Mesendoderm (in vitro differentiated cells): ENCODE measurements around the gene ZBTB17.

Source experiments
- DNase-seq: peaks from one replicate; pipeline ENCODE4 v3.0.0; 2013
- H2AK5ac ChIP-seq: 2 replicates; pipeline ENCODE4 v1.6.1; 2013; ENCODE audit warnings: low read length, inconsistent platforms
- H2BK120ac ChIP-seq: 2 replicates; pipeline ENCODE4 v1.6.1; 2013; ENCODE audit warnings: low read depth, mild to moderate bottlenecking, low read length, moderate library complexity, mixed read lengths
- H2BK15ac ChIP-seq: replicated peaks from 2 replicates; pipeline ENCODE4 v1.6.1; 2013; ENCODE audit warnings: low read depth, mild to moderate bottlenecking, moderate library complexity
- H2BK5ac ChIP-seq: 2 replicates; pipeline ENCODE4 v1.6.1; 2013; ENCODE audit warnings: low read length, inconsistent platforms
- H3K18ac ChIP-seq: 2 replicates; pipeline ENCODE4 v1.6.1; 2013; ENCODE audit warnings: mild to moderate bottlenecking, low read length, mixed read lengths
- H3K23ac ChIP-seq: one replicate; pipeline ENCODE4 v1.6.1; 2013; ENCODE audit warnings: low read length
- H3K27ac ChIP-seq: 2 replicates; pipeline ENCODE4 v1.5.1; 2013; ENCODE audit warnings: low read depth, mild to moderate bottlenecking, inconsistent platforms, low read length, moderate library complexity
- H3K27me3 ChIP-seq: 2 replicates; pipeline ENCODE4 v1.6.1; 2013; ENCODE audit warnings: low read length, control low read depth, mild to moderate bottlenecking, inconsistent platforms; ENCODE audit not compliant: insufficient read depth, poor library complexity
- H3K36me3 ChIP-seq: 2 replicates; pipeline ENCODE4 v1.6.1; 2013; ENCODE audit warnings: low read length, inconsistent platforms; ENCODE audit not compliant: control insufficient read depth, insufficient read depth
- H3K4ac ChIP-seq: one replicate; pipeline ENCODE4 v1.6.1; 2013; ENCODE audit warnings: low read depth, mild to moderate bottlenecking, low read length, moderate library complexity
- H3K4me1 ChIP-seq: 2 replicates; pipeline ENCODE4 v1.6.1; 2013; ENCODE audit warnings: low read depth, low read length, inconsistent platforms; ENCODE audit not compliant: control insufficient read depth
- H3K4me2 ChIP-seq: 2 replicates; pipeline ENCODE4 v1.6.1; 2013; ENCODE audit warnings: low read length
- H3K4me3 ChIP-seq: 2 replicates; pipeline ENCODE4 v1.5.1; 2013; ENCODE audit warnings: mild to moderate bottlenecking, low read length
- H3K56ac ChIP-seq: one replicate; pipeline ENCODE4 v1.6.1; 2013; ENCODE audit warnings: low read length
- H3K79me1 ChIP-seq: 2 replicates; pipeline ENCODE4 v1.6.1; 2013; ENCODE audit warnings: low read length, inconsistent platforms
- H3K79me2 ChIP-seq: 2 replicates; pipeline ENCODE4 v1.6.1; 2013; ENCODE audit warnings: mild to moderate bottlenecking, low read length; ENCODE audit not compliant: control insufficient read depth, insufficient read depth
- H3K9ac ChIP-seq: 2 replicates; pipeline ENCODE4 v1.6.1; 2013; ENCODE audit warnings: low read length, inconsistent platforms
- H4K5ac ChIP-seq: one replicate; pipeline ENCODE4 v1.6.1; 2013; ENCODE audit warnings: low read length
- H4K8ac ChIP-seq: one replicate; pipeline ENCODE4 v1.6.1; 2013; ENCODE audit warnings: low read depth, mild to moderate bottlenecking, control low read depth, low read length, moderate library complexity
- WGBS: extraction: QIAGEN DNeasy Blood & Tissue Kit; methylation state at CpG from one replicate; pipeline ENCODE4 v1.1.7; 2013; ENCODE audit warnings: low lambda C conversion rate, missing lambda C conversion rate; ENCODE audit not compliant: insufficient coverage; ENCODE audit errors: extremely low coverage; 5-methylcytosine and 5-hydroxymethylcytosine counted together

ZBTB17 gene

GRCh38 chr1:15963968-15964648, 11.8 kb downstream of the ZBTB17 start:
- Histone ChIP-seq H3K4me1 (no peaks in the 10 kb centered on the region), H3K36me3 (peaks cover 2% of the 10 kb centered on the region), H2BK15ac (no peak overlapping the region), H3K18ac (no peak overlapping the region), H3K27ac (no peak overlapping the region), H3K79me1 (peaks cover 4% of the 10 kb centered on the region), H2BK5ac (no peak overlapping the region), H3K4me2 (no peak overlapping the region), H3K9ac (no peak overlapping the region), H2BK120ac (no peak overlapping the region), H4K8ac (no peak overlapping the region), H3K79me2 (no peaks in the 10 kb centered on the region), H3K23ac (no peak overlapping the region), H2AK5ac (no peak overlapping the region), H3K4me3 (no peak overlapping the region), H3K4ac (no peak overlapping the region), H3K56ac (no peak overlapping the region), H4K5ac (no peak overlapping the region), H3K27me3 (no peaks in the 10 kb centered on the region)
- WGBS: no CpG with 5 or more reads among the region's 10 CpGs
- DNase-seq: no peak

DNA sequence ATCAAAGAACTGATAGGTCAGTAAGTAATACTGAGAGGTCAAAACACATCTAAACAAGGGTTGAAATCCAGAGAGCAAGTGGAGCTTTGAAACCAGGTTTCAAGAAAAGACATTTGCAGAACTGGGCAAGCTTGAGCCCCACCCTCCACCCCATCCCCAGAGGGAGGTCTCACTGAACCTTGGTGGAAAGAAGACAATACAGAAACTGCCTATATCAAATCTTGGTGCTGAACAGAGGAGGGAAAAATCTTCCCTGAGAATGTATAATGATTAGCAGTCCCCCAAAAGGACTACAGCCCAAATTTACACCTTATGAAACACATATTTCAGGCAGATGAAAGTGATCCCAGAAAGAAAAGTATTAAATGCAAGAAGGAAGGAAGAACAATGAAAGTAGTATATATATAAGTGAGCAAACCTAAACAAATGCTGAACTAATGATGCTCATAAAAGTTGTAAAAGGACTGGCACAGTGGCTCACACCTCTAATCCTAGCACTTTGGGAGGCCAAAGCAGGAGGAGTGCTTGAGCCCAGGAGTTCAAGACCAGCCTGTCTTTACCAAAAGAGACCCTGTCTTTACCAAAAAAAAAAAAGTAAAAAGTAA, 12.4 kb downstream of the ZBTB17 start:
- no peak for DNase-seq
- Histone ChIP-seq H3K23ac (no peak overlapping the region), H3K79me1 (peaks cover 4% of the 10 kb centered on the region), H3K9ac (no peak overlapping the region), H3K4me2 (no peak overlapping the region), H3K18ac (no peak overlapping the region), H3K4me1 (no peaks in the 10 kb centered on the region), H4K5ac (no peak overlapping the region), H3K4me3 (no peak overlapping the region), H3K79me2 (no peaks in the 10 kb centered on the region), H3K27ac (no peak overlapping the region), H2AK5ac (no peak overlapping the region), H2BK5ac (no peak overlapping the region), H3K27me3 (no peaks in the 10 kb centered on the region), H3K56ac (no peak overlapping the region), H3K4ac (no peak overlapping the region), H2BK15ac (no peak overlapping the region), H2BK120ac (no peak overlapping the region), H4K8ac (no peak overlapping the region), H3K36me3 (peaks cover 2% of the 10 kb centered on the region)

- Histone ChIP-seq H4K5ac (no peak overlapping the region), H4K8ac (no peak overlapping the region), H2BK5ac (no peak overlapping the region), H3K4me3 (no peak overlapping the region), H3K18ac (no peak overlapping the region), H2BK120ac (no peak overlapping the region), H3K79me2 (no peaks in the 10 kb centered on the region), H3K4me2 (no peak overlapping the region), H3K4ac (no peak overlapping the region), H3K36me3 (peaks cover 2% of the 10 kb centered on the region), H3K4me1 (no peaks in the 10 kb centered on the region), H3K23ac (no peak overlapping the region), H2BK15ac (no peak overlapping the region), H3K27ac (no peak overlapping the region), H3K27me3 (no peaks in the 10 kb centered on the region), H3K56ac (no peak overlapping the region), H3K79me1 (peaks cover 4% of the 10 kb centered on the region), H2AK5ac (no peak overlapping the region), H3K9ac (no peak overlapping the region)
- no peak for DNase-seq
- WGBS: no CpG with 5 or more reads among the region's 8 CpGs
Measured at GRCh38 chr1:15962671-15963362, 13.1 kb downstream of the ZBTB17 start.

GRCh38 chr1:15962176-15962575, 13.7 kb downstream of the ZBTB17 start:
- H3K27ac ChIP-seq: no peak overlapping the region
- H3K4ac ChIP-seq: no peak overlapping the region
- peaks cover 3% of the 10 kb centered on the region for H3K79me1 ChIP-seq
- H2BK120ac ChIP-seq: no peak overlapping the region
- H3K79me2 ChIP-seq: no peaks in the 10 kb centered on the region
- DNase-seq: no peak
- peaks cover 2% of the 10 kb centered on the region for H3K4me1 ChIP-seq
- H3K23ac ChIP-seq: no peak overlapping the region
- no peak overlapping the region for H3K56ac ChIP-seq
- H3K18ac ChIP-seq: no peak overlapping the region
- peaks cover 2% of the 10 kb centered on the region for H3K36me3 ChIP-seq
- no peak overlapping the region for H4K8ac ChIP-seq
- H4K5ac ChIP-seq: no peak overlapping the region
- WGBS: no CpG with 5 or more reads among the region's 6 CpGs
- H3K4me2 ChIP-seq: no peak overlapping the region
- no peak overlapping the region for H3K9ac ChIP-seq
- H3K4me3 ChIP-seq: no peak overlapping the region
- H2BK15ac ChIP-seq: no peak overlapping the region
- H2AK5ac ChIP-seq: no peak overlapping the region
- no peak overlapping the region for H2BK5ac ChIP-seq
- H3K27me3 ChIP-seq: no peaks in the 10 kb centered on the region

DNA sequence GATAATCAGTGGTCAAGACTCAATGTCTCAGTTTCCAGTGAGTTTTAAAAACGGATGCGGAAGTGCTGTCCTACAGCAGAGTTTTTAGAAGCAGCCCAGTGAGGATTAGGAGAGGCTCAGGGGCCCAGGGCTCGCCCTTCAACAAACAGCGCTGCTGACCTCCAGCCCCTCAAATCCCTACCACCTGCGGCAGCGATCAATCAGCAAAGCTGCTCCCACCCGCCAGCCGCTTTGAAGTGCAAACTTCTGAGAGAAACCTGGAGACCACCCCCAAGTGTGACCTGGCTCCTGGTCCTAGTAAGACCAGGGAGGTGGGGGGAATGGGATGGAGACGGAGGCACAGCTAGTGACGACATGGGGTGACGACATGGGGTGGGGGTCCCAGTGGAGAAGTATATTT, 14.4 kb downstream of the ZBTB17 start:
- Histone ChIP-seq H3K36me3 (peaks cover 2% of the 10 kb centered on the region), H3K4me3 (no peak overlapping the region), H3K4me1 (peaks cover 2% of the 10 kb centered on the region), H2BK15ac (no peak overlapping the region), H4K5ac (no peak overlapping the region), H3K4me2 (no peak overlapping the region), H3K27me3 (no peaks in the 10 kb centered on the region), H3K9ac (no peak overlapping the region), H2BK5ac (no peak overlapping the region), H3K79me1 (peaks cover 3% of the 10 kb centered on the region), H2AK5ac (no peak overlapping the region), H3K27ac (no peak overlapping the region), H3K4ac (no peak overlapping the region), H3K79me2 (no peaks in the 10 kb centered on the region), H2BK120ac (no peak overlapping the region), H3K56ac (no peak overlapping the region), H4K8ac (no peak overlapping the region), H3K23ac (no peak overlapping the region), H3K18ac (no peak overlapping the region)
- no peak for DNase-seq
- WGBS: no CpG with 5 or more reads among the region's 11 CpGs
